Right atrium auricular region (tissue), 2 donors: ENCODE measurements around the gene GNGT2. TPM values are rescaled to one million over a fixed set of nuclear protein-coding genes. Genes with fewer than 3 reads are reported as not detected.

Experiments
- DNase-seq: peaks from one replicate; pipeline ENCODE4 v3.0.0-alpha.2; 2019; ENCODE audit warnings: low spot score
- H3K27ac ChIP-seq, 2 donors: fragments of 200-600 bp; sonication (generic); 1 replicate in 1 of 2; 2 replicates in 1 of 2; pipeline ENCODE4 v1.5.1; 2016 to 2019
- H3K27me3 ChIP-seq, 2 donors: fragments of 200-600 bp; sonication (generic); one replicate each; pipeline versions ENCODE4 v1.5.1 to v1.6.0; 2017 to 2019
- H3K36me3 ChIP-seq: fragments of 200-600 bp; sonication (generic); one replicate; pipeline ENCODE4 v1.5.1; 2016
- H3K4me1 ChIP-seq, 2 donors: fragments of 200-600 bp; sonication (generic); one replicate each; pipeline versions ENCODE4 v1.5.1 to v1.6.0; 2017 to 2019
- H3K4me3 ChIP-seq, 2 donors: fragments of 200-600 bp; sonication (generic); 1 replicate in 1 of 2; 2 replicates in 1 of 2; pipeline ENCODE4 v1.5.1; 2017 to 2019; ENCODE audit warnings: mild to moderate bottlenecking in 1 of 2, moderate library complexity in 1 of 2
- H3K9me3 ChIP-seq, 2 donors: fragments of 200-600 bp; sonication (generic); one replicate each; pipeline ENCODE4 v1.5.1; 2019
- CTCF ChIP-seq, 2 donors: fragments of 200-600 bp; sonication (generic); IDR thresholded peaks; one replicate each; pipeline ENCODE4 v1.5.1; 2019; ENCODE audit warnings: antibody characterized with exemption in 2 of 2
- total RNA-seq, 2 donors: library from RNA; depleted of rRNA; stranded (reverse); fragments of >200 nt; gene quantifications; one replicate each; pipeline ENCODE4 v1.1.0, GENCODE V29; 2016

Gene GNGT2
- total RNA-seq, 2 donors from 2014 or later = 0.90 to 1.4 TPM

- Histone ChIP-seq H3K36me3 (no peaks in the 10 kb centered on the region), H3K27me3 (no peaks in the 10 kb centered on the region), H3K9me3 (no peaks in the 10 kb centered on the region), H3K4me3 (no peak overlapping the region), H3K4me1 (peaks cover 0 to 55% of the 10 kb centered on the region in 2 donors), H3K27ac (peak overlapping the region; percentile 31 to 40)
- DNase-seq = peak; percentile 76
- TF ChIP-seq CTCF (IDR thresholded peaks at IDR 0.05) = no peak
Observed at GRCh38 chr17:49216953-49217650, 6.7 kb upstream of the GNGT2 start.

- DNase-seq = no peak
- Histone ChIP-seq H3K27me3 (no peaks in the 10 kb centered on the region), H3K4me3 (no peak overlapping the region), H3K27ac (peak overlapping the region; percentile 8 to 17), H3K9me3 (no peaks in the 10 kb centered on the region), H3K36me3 (no peaks in the 10 kb centered on the region), H3K4me1 (peaks cover 0 to 55% of the 10 kb centered on the region in 2 donors)
- TF ChIP-seq CTCF (IDR thresholded peaks at IDR 0.05) = no peak
Observed at GRCh38 chr17:49216482-49216881, 6.1 kb upstream of the GNGT2 start.

GRCh38 chr17:49214676-49215360, 4.4 kb upstream of the GNGT2 start:
- Histone ChIP-seq H3K27ac (peak overlapping the region in 1 of 2 donors; percentile 21), H3K4me1 (peaks cover 0 to 54% of the 10 kb centered on the region in 2 donors), H3K9me3 (no peaks in the 10 kb centered on the region), H3K4me3 (no peak overlapping the region), H3K27me3 (no peaks in the 10 kb centered on the region), H3K36me3 (no peaks in the 10 kb centered on the region)
- DNase-seq = no peak
- TF ChIP-seq CTCF (IDR thresholded peaks at IDR 0.05) = no peak

GRCh38 chr17:49213847-49214246, 3.5 kb upstream of the GNGT2 start:
- peaks cover 0 to 55% of the 10 kb centered on the region in 2 donors for H3K4me1 ChIP-seq
- no peaks in the 10 kb centered on the region for H3K36me3 ChIP-seq
- no peak for TF ChIP-seq CTCF (IDR thresholded peaks at IDR 0.05)
- H3K9me3 ChIP-seq = no peaks in the 10 kb centered on the region
- no peaks in the 10 kb centered on the region for H3K27me3 ChIP-seq
- peak overlapping the region in 1 of 2 donors; percentile 20 for H3K27ac ChIP-seq
- H3K4me3 ChIP-seq = no peak overlapping the region
- no peak for DNase-seq

GRCh38 chr17:49213399-49213798, 3.0 kb upstream of the GNGT2 start:
- H3K36me3 ChIP-seq = no peaks in the 10 kb centered on the region
- no peak overlapping the region for H3K27ac ChIP-seq
- H3K4me3 ChIP-seq = no peak overlapping the region
- no peak for DNase-seq
- no peak for TF ChIP-seq CTCF (IDR thresholded peaks at IDR 0.05)
- H3K27me3 ChIP-seq = no peaks in the 10 kb centered on the region
- peaks cover 0 to 55% of the 10 kb centered on the region in 2 donors for H3K4me1 ChIP-seq
- no peaks in the 10 kb centered on the region for H3K9me3 ChIP-seq
